Amniotic stem cell (primary cell): ENCODE data around the gene IGF2R.
"Not testable (repeated sequence)": the region's sequence is repeated elsewhere in the genome, so short reads cannot be mapped to it uniquely, and the experiment has no call there.

Experiments
- DNase-seq: peaks from one replicate; lab custom pipeline; 2025; lab: John Stamatoyannopoulos, UW

Gene IGF2R

DNA sequence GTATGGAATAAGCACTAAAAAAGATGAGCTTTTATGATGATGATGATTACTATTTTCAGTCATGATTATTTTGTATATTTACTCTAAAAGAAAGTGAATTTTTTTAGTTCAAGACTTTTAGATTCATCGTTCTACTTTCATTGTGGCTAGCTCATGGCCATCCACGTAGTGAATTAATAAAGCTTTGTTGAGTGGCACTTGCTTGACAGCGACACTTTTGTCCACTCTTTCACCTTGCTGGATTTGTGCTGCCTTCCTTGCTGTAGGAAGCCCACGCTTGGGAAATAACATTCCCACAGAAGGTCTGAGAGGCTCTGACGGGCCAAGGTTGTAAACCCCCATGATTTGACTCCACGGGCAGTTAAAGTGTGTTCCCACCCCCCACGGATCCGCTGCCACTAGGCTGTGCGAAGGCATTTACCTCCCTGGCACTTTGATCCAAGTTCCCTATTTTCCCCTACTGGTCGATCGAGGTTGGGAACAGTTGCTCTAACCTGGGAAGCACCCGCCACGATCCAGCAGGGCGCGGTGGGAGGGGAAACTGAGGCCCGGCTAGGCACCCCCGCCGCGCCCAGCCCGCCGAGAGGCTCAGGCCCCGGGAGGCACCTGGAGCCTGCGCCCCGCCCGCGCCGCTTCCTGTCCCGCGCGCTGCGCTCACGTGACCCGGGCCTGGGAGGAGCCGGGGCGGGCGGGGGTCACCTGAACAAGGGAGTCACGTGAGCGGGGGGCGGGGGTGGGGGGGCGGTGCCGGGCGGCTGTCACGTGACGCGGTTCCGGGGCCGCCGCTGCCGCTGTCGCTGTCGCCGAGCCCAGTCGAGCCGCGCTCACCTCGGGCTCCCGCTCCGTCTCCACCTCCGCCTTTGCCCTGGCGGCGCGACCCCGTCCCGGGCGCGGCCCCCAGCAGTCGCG, at the start of gene IGF2R:
Gene IGF2R, plus strand, starts transcription at position 788 of the 909 bp plus-strand sequence. CDS start 165 bp downstream, outside the sequence.
- DNase-seq: peak; percentile 51

GRCh38 chr6:159919800-159920199, 49.1 kb upstream of the IGF2R start:
- no peak for DNase-seq

DNA sequence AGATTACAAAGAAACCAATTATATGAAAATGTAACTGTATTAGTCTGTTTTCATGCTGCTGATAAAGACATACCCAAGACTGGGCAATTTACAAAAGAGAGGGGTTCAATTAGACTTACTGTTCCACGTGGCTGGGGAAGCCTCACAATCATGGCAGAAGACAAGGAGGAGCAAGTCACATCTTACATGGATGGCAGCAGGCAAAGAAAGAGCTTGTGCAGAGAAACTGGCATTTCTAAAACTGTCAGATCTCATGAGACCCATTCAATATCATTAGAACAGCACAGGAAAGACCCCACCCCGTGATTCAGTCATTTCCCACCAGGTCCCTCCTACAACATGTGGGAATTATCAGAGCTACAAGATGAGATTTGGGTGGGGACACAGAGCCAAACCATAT, 44.7 kb upstream of the IGF2R start:
- not testable (repeated sequence) for DNase-seq

GRCh38 chr6:159926542-159927203, 42.2 kb upstream of the IGF2R start:
- no peak for DNase-seq

GRCh38 chr6:159929819-159930218, 39.1 kb upstream of the IGF2R start:
- DNase-seq: no peak

- no peak for DNase-seq
Measured at GRCh38 chr6:159931112-159931511, 37.8 kb upstream of the IGF2R start.

DNA sequence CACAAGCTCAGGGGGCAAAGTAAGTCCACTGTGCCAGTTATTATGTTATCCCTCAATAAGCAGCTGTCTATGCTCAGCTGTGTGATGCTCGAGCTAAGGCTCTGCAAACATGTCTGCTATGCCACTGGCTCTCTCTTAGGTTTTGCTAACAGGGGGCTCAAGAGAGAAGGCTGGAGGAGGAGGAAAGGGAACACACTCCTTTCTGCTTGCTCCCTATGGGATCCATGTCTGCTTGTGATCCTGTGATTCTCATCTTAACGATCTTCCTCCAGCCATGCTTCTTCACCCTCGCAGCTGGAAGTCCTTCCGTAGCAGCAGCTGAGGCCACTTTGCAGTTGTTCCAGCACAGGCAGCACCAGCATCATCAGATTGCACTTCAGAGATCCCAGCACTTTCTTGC, 37.0 kb upstream of the IGF2R start:
- no peak for DNase-seq

DNA sequence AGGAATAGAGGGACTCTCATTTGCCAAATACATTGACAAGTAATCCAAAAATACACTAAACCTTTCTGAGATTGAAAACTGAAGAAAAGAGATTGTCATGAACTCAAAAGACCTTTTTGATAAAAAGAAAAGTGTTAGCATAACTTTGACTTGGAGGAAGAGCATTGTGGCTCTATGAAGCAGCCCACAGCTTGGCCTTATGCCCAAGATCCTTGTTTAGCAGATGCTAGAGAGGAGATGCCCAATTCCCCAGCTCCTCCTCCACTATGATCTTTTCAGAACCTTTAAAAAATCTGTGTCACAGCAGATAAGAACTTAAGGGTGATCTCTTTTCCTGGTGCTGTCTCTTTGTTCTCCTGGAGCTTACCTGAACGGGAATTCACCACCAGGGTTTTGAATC, 35.8 kb upstream of the IGF2R start:
- DNase-seq: no peak

GRCh38 chr6:159934181-159934580, 34.7 kb upstream of the IGF2R start:
- no peak for DNase-seq

- no peak for DNase-seq
Measured at GRCh38 chr6:159935065-159935464, 33.8 kb upstream of the IGF2R start.

- DNase-seq: no peak
Measured at GRCh38 chr6:159935633-159936032, 33.2 kb upstream of the IGF2R start.

GRCh38 chr6:159939591-159940016, 29.3 kb upstream of the IGF2R start:
- DNase-seq: no peak

DNA sequence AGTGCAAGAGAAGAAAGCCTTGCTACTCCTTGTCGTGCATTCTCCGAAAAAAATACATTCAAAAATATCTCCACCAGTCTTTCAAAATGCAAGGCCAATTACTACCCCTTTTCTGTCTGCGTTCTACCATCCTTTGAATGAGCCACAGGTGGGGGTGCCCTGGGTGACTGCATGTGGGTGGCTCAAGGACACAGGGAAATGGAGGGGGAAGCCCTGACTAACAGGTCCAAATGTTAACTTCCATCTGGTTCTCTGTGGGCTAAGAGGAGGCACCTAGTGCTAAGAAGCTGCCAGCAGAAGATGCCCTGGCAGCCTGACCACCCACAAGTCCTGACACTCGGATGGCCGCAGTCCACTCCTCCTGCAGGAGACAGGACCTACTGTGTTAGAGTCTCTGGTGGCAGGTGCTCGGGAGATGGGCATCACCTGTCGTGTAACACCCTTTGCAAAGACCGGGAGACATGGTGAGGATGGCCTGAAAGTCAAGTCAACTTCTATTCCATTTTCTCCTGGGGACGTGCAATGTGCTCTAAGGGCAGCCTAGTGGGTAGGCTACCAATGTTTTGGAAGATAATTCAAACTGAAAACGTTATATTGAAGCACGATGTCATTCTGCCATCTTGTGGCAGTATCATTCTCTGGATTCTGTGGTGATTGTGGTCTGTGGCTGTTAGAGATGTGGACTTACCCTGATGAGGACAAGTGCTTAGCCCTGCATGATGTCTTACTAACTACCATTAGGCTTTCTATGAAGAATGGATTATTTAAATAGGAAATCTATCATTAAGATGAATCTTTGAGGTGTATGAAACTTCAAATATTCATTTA, 27.4 kb upstream of the IGF2R start:
- DNase-seq: no peak

DNA sequence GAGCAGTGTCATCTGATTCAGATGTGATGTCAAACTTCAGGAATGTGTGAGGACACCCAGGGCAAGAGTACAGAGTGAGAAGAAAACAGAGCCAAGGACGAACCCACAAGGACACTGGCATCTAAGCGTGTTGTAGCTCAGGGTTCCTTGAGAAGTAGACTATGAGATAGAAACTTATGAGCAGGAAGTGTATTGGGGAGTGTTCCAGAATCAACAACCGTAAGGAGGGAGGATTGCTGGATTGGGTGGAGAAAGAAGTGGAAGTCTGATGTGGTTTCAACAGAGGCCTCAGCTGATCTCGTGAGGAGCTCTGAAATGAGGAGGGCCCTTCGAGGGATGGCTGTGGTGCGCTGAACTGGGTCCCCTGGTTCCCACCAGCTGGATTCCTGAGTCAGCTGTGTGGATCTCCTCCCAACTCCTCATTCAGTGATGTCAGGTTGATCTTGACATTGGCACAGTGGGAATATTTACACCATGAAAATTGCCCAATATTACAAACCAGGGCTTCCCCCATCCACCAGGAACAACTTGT, 25.7 kb upstream of the IGF2R start:
- no peak for DNase-seq

- no peak for DNase-seq
Measured at GRCh38 chr6:159943968-159944598, 24.8 kb upstream of the IGF2R start.

DNA sequence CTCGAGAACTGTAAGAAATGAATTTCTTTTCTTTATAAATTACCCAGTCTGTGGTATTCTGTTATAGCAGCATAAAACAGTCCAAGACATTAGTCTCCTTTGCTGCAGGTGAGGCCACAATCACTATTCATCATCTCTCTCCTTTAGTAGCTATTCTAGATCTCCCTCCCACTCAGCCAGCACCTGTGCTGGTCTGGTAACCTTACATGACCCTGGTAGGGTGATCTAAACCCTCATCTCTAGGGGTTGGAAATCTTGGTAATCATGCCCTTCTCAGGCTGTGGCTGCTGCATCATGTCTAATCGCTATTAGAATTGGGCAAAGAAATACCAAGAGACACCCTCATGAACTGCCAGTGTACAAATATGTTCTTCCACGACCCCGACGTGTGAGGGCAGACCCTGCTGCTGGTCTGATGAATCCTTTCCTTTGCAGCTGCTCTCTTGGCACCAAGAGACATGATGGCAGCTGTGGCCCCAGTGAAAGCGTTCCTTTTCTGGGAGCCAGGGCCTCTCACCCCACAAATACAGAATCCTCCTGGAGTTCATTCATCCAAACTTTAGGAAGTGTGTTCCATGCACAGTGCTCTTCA, 23.0 kb upstream of the IGF2R start:
- no peak for DNase-seq

- no peak for DNase-seq
Measured at GRCh38 chr6:159946912-159947311, 22.0 kb upstream of the IGF2R start.

DNA sequence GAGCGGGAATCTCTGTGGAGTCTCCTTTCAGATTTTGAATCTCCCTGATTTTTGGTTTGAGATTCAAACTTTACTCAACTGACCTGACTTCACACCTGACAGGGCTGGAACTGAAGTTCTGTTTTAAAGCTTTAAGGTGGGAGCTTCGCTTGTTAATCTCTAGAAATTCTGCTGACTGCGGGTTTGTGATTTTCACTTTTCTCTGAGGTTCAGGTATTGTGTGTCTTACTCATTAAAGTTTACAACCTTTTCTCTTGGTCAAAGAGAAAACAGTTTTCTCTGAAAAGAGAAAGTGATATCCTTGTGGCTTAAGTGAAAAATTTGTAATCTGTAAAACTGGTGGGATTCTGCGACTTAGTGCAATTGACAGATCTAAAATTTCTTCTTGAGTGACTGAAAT, 20.7 kb upstream of the IGF2R start:
- no peak for DNase-seq

- no peak for DNase-seq
Measured at GRCh38 chr6:159951772-159952171, 17.1 kb upstream of the IGF2R start.

GRCh38 chr6:159952289-159953005, 16.4 kb upstream of the IGF2R start:
- DNase-seq: no peak
